Neural cell (in vitro differentiated cells): ENCODE data around the gene ACTN2.

Source experiments
- EP300 ChIP-seq: fragments of 450-650 bp; conservative IDR thresholded peaks from 2 replicates; pipeline ENCODE4 v1.6.1; 2014; ENCODE audit warnings: antibody characterized with exemption, mild to moderate bottlenecking, moderate library complexity; ENCODE audit not compliant: poor library complexity, severe bottlenecking
- EZH2 ChIP-seq: fragments of 200-600, 300-800 bp; shearing (Covaris generic), sonication (generic); IDR thresholded peaks from 2 replicates; pipeline ENCODE4 v1.6.1; 2014; ENCODE audit warnings: antibody characterized with exemption, low read length, borderline replicate concordance, mild to moderate bottlenecking; ENCODE audit not compliant: insufficient read depth, poor library complexity, severe bottlenecking
- MXI1 ChIP-seq: fragments of 450-650 bp; conservative IDR thresholded peaks from 2 replicates; pipeline ENCODE4 v1.6.1; 2014; ENCODE audit warnings: antibody characterized with exemption, mild to moderate bottlenecking; ENCODE audit not compliant: poor library complexity, severe bottlenecking
- POLR2AphosphoS5 ChIP-seq: IDR thresholded peaks from 2 replicates; pipeline ENCODE4 v1.6.1; 2012
- SMC3 ChIP-seq: fragments of 450-650 bp; conservative IDR thresholded peaks from 2 replicates; pipeline ENCODE4 v1.6.1; 2014; ENCODE audit warnings: antibody characterized with exemption, mild to moderate bottlenecking, moderate library complexity; ENCODE audit not compliant: poor library complexity
- TAF1 ChIP-seq: IDR thresholded peaks from 2 replicates; pipeline ENCODE4 v1.6.1; 2012; ENCODE audit warnings: low read depth
- TF ChIP-seq, protein P1 (sequence below): fragments of 450-650 bp; IDR thresholded peaks from 2 replicates; pipeline ENCODE4 v1.5.1; 2014; ENCODE audit warnings: antibody characterized with exemption, mild to moderate bottlenecking, moderate library complexity; ENCODE audit not compliant: poor library complexity, severe bottlenecking
- TF ChIP-seq, protein P2 (sequence below): IDR thresholded peaks from 2 replicates; pipeline ENCODE4 v1.6.1; 2012; ENCODE audit warnings: borderline replicate concordance

- TF ChIP-seq, protein P1, sequence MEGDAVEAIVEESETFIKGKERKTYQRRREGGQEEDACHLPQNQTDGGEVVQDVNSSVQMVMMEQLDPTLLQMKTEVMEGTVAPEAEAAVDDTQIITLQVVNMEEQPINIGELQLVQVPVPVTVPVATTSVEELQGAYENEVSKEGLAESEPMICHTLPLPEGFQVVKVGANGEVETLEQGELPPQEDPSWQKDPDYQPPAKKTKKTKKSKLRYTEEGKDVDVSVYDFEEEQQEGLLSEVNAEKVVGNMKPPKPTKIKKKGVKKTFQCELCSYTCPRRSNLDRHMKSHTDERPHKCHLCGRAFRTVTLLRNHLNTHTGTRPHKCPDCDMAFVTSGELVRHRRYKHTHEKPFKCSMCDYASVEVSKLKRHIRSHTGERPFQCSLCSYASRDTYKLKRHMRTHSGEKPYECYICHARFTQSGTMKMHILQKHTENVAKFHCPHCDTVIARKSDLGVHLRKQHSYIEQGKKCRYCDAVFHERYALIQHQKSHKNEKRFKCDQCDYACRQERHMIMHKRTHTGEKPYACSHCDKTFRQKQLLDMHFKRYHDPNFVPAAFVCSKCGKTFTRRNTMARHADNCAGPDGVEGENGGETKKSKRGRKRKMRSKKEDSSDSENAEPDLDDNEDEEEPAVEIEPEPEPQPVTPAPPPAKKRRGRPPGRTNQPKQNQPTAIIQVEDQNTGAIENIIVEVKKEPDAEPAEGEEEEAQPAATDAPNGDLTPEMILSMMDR: no peak
- no peak for TF ChIP-seq EP300
- TF ChIP-seq, protein P2, sequence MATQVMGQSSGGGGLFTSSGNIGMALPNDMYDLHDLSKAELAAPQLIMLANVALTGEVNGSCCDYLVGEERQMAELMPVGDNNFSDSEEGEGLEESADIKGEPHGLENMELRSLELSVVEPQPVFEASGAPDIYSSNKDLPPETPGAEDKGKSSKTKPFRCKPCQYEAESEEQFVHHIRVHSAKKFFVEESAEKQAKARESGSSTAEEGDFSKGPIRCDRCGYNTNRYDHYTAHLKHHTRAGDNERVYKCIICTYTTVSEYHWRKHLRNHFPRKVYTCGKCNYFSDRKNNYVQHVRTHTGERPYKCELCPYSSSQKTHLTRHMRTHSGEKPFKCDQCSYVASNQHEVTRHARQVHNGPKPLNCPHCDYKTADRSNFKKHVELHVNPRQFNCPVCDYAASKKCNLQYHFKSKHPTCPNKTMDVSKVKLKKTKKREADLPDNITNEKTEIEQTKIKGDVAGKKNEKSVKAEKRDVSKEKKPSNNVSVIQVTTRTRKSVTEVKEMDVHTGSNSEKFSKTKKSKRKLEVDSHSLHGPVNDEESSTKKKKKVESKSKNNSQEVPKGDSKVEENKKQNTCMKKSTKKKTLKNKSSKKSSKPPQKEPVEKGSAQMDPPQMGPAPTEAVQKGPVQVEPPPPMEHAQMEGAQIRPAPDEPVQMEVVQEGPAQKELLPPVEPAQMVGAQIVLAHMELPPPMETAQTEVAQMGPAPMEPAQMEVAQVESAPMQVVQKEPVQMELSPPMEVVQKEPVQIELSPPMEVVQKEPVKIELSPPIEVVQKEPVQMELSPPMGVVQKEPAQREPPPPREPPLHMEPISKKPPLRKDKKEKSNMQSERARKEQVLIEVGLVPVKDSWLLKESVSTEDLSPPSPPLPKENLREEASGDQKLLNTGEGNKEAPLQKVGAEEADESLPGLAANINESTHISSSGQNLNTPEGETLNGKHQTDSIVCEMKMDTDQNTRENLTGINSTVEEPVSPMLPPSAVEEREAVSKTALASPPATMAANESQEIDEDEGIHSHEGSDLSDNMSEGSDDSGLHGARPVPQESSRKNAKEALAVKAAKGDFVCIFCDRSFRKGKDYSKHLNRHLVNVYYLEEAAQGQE: no peak
- TF ChIP-seq EZH2: no peak
- TF ChIP-seq SMC3: no peak
- no peak for TF ChIP-seq MXI1
- TF ChIP-seq TAF1: no peak
- TF ChIP-seq POLR2AphosphoS5: no peak
Observed at GRCh38 chr1:236718328-236718727, 32.0 kb downstream of the ACTN2 start.
